WTC11 (cell line): Measurements from ENCODE around the gene MYOG. TPM values are rescaled to one million over a fixed set of nuclear protein-coding genes. Genes with fewer than 3 reads are reported as not detected.

Experiments
- ATAC-seq: fragments of 200-7000 bp; cut with Tn5 transposase; 2 replicates; pipeline ENCODE4 v1.10.0; 2021; ENCODE audit warnings: mild to moderate bottlenecking, moderate library complexity
- CTCF ChIA-PET: fragments of 300-600 bp; sonication (Branson Sonifier 250); formaldehyde crosslinking; loops from one replicate; lab custom pipeline; 2021; ENCODE audit warnings: antibody characterized with exemption; lab: Charles Lee
- POLR2A ChIA-PET: fragments of 350-600 bp; sonication (Branson Sonifier 250); formaldehyde crosslinking; loops from one replicate; lab custom pipeline; 2021; ENCODE audit warnings: antibody characterized with exemption; lab: Charles Lee
- DNase-seq: peaks from one replicate; pipeline ENCODE4 v3.0.0; 2021; ENCODE audit warnings: low spot score
- H3K27ac Mint-ChIP-seq: 2 replicates; pipeline ENCODE4 v1.8.0; 2021; ENCODE audit warnings: mixed read lengths
- H3K27me3 Mint-ChIP-seq: 2 replicates; pipeline ENCODE4 v1.8.0; 2021; ENCODE audit warnings: low read depth, mild to moderate bottlenecking, moderate library complexity, mixed read lengths
- H3K36me3 Mint-ChIP-seq: 2 replicates; pipeline ENCODE4 v1.8.0; 2021; ENCODE audit warnings: mixed read lengths
- H3K4me1 Mint-ChIP-seq: 2 replicates; pipeline ENCODE4 v1.8.0; 2022; ENCODE audit warnings: mixed read lengths
- H3K4me3 Mint-ChIP-seq: 2 replicates; pipeline ENCODE4 v1.8.0; 2021; ENCODE audit warnings: mild to moderate bottlenecking, moderate library complexity, mixed read lengths
- H3K9me3 Mint-ChIP-seq: 2 replicates; pipeline ENCODE4 v1.8.0; 2021; ENCODE audit warnings: mixed read lengths
- ATF1 ChIP-seq: sonication (generic); formaldehyde crosslinking; IDR thresholded peaks from 2 replicates; pipeline ENCODE4 v1.8.1; 2023; ENCODE audit warnings: mild to moderate bottlenecking, moderate library complexity, missing genetic modification reagents
- ATF6 ChIP-seq: sonication (generic); formaldehyde crosslinking; IDR thresholded peaks from 2 replicates; pipeline ENCODE4 v1.8.1; 2023; ENCODE audit warnings: mild to moderate bottlenecking, missing genetic modification reagents
- E2F1 ChIP-seq: sonication (generic); formaldehyde crosslinking; IDR thresholded peaks from 2 replicates; pipeline ENCODE4 v1.8.0; 2022; ENCODE audit warnings: mild to moderate bottlenecking, missing genetic modification reagents
- FOXJ3 ChIP-seq: sonication (generic); formaldehyde crosslinking; IDR thresholded peaks from 2 replicates; pipeline ENCODE4 v1.9.0; 2021; ENCODE audit warnings: missing genetic modification reagents, mild to moderate bottlenecking, borderline replicate concordance
- GRHL2 ChIP-seq: fragments of 250-450 bp; sonication (Bioruptor Pico); IDR thresholded peaks from 2 replicates; pipeline ENCODE4 v1.8.0; 2022; ENCODE audit warnings: mild to moderate bottlenecking, moderate library complexity; ENCODE audit not compliant: insufficient replicate concordance, severe bottlenecking
- MAX ChIP-seq: sonication (generic); formaldehyde crosslinking; IDR thresholded peaks from 2 replicates; pipeline ENCODE4 v1.8.0; 2022; ENCODE audit warnings: mild to moderate bottlenecking, missing genetic modification reagents
- MLX ChIP-seq: sonication (generic); formaldehyde crosslinking; IDR thresholded peaks from 2 replicates; pipeline ENCODE4 v1.8.1; 2023; ENCODE audit warnings: mild to moderate bottlenecking, missing genetic modification reagents, moderate library complexity
- NR3C1 ChIP-seq: sonication (generic); formaldehyde crosslinking; conservative IDR thresholded peaks from 2 replicates; pipeline ENCODE4 v1.8.1; 2023; ENCODE audit warnings: low read depth, mild to moderate bottlenecking, missing genetic modification reagents
- OVOL2 ChIP-seq: fragments of 250-450 bp; sonication (Bioruptor Pico); IDR thresholded peaks from 2 replicates; pipeline ENCODE4 v1.9.0; 2021; ENCODE audit warnings: mild to moderate bottlenecking, borderline replicate concordance
- PRDM15 ChIP-seq: sonication (generic); formaldehyde crosslinking; IDR thresholded peaks from 2 replicates; pipeline ENCODE4 v1.8.0; 2022; ENCODE audit warnings: missing genetic modification reagents
- PREB ChIP-seq: sonication (generic); formaldehyde crosslinking; IDR thresholded peaks from 2 replicates; pipeline ENCODE4 v1.8.1; 2022; ENCODE audit warnings: mild to moderate bottlenecking, missing genetic modification reagents, moderate library complexity, borderline replicate concordance
- PRRX2 ChIP-seq: fragments of 250-450 bp; sonication (Bioruptor Pico); IDR thresholded peaks from 2 replicates; pipeline ENCODE4 v1.8.0; 2021; ENCODE audit warnings: mild to moderate bottlenecking
- STAT6 ChIP-seq: sonication (generic); formaldehyde crosslinking; conservative IDR thresholded peaks from 2 replicates; pipeline ENCODE4 v1.8.1; 2023; ENCODE audit warnings: mild to moderate bottlenecking, low read depth, missing genetic modification reagents, moderate library complexity
- TCF7 ChIP-seq: sonication (generic); formaldehyde crosslinking; IDR thresholded peaks from 2 replicates; pipeline ENCODE4 v1.8.0; 2022; ENCODE audit warnings: mild to moderate bottlenecking, low read depth, missing genetic modification reagents, moderate library complexity
- ZBTB21 ChIP-seq: sonication (generic); formaldehyde crosslinking; IDR thresholded peaks from 2 replicates; pipeline ENCODE4 v1.8.1; 2023; ENCODE audit warnings: mild to moderate bottlenecking, missing genetic modification reagents, borderline replicate concordance
- ZNF281 ChIP-seq: sonication (generic); formaldehyde crosslinking; IDR thresholded peaks from 2 replicates; pipeline ENCODE4 v1.8.0; 2023; ENCODE audit warnings: mild to moderate bottlenecking, missing genetic modification reagents
- ZNF423 ChIP-seq: fragments of 250-450 bp; sonication (Bioruptor Pico); IDR thresholded peaks from 2 replicates; pipeline ENCODE4 v2.1.2; 2022; ENCODE audit warnings: mild to moderate bottlenecking, moderate library complexity
- total RNA-seq: library from RNA; stranded (reverse); gene quantifications from 3 replicates; pipeline ENCODE4 v1.2.3, GENCODE V29; 2021
- TF ChIP-seq, protein P1 (sequence below): fragments of 250-450 bp; sonication (Bioruptor Pico); IDR thresholded peaks from 2 replicates; pipeline ENCODE4 v1.8.0; 2021; ENCODE audit warnings: mild to moderate bottlenecking
- TF ChIP-seq, protein P2 (sequence below): sonication (generic); formaldehyde crosslinking; IDR thresholded peaks from 2 replicates; pipeline ENCODE4 v1.8.0; 2022; ENCODE audit warnings: mild to moderate bottlenecking, missing genetic modification reagents

MYOG gene
- total RNA-seq, 1 experiment from 2014 or later, result not detected

- DNase-seq (no peak), ATAC-seq (no peak)
- POLR2A ChIA-PET, result no interaction called here
- H3K36me3 Mint-ChIP-seq, result no peaks in the 10 kb centered on the region
- H3K27ac Mint-ChIP-seq, result no peak overlapping the region
- no peak overlapping the region for H3K4me3 Mint-ChIP-seq
- no peaks in the 10 kb centered on the region for H3K9me3 Mint-ChIP-seq
- CTCF ChIA-PET, result interaction anchor here (1.1 to 3.8 kb wide), 5 partner anchors 13 to 159 kb away, joined by 4 to 16 read pairs (median 6); partner anchors contain the start of gene ADORA1
- H3K4me1 Mint-ChIP-seq, result no peaks in the 10 kb centered on the region; the same call in 1 of the 2 replicates
- H3K27me3 Mint-ChIP-seq, result peaks cover 20% of the 10 kb centered on the region
- TF ChIP-seq PRRX2 (CRISPR knock-in tag), result no peak
- no peak for TF ChIP-seq ATF1 (CRISPR knock-in tag)
- TF ChIP-seq PREB (CRISPR knock-in tag), result no peak
- TF ChIP-seq FOXJ3 (CRISPR knock-in tag), result no peak
- no peak for TF ChIP-seq NR3C1 (CRISPR knock-in tag)
- TF ChIP-seq STAT6, result no peak
- TF ChIP-seq ZNF281, result no peak
- TF ChIP-seq MAX (CRISPR knock-in tag), result no peak
- no peak for TF ChIP-seq TCF7 (CRISPR knock-in tag)
- no peak for TF ChIP-seq E2F1 (CRISPR knock-in tag)
- TF ChIP-seq ZBTB21 (CRISPR knock-in tag), result no peak
- TF ChIP-seq ATF6 (CRISPR knock-in tag), result no peak
- no peak for TF ChIP-seq PRDM15 (CRISPR knock-in tag)
- TF ChIP-seq MLX (CRISPR knock-in tag), result no peak
- TF ChIP-seq OVOL2 (CRISPR knock-in tag), result no peak
- no peak for TF ChIP-seq ZNF423
- TF ChIP-seq, protein P1, sequence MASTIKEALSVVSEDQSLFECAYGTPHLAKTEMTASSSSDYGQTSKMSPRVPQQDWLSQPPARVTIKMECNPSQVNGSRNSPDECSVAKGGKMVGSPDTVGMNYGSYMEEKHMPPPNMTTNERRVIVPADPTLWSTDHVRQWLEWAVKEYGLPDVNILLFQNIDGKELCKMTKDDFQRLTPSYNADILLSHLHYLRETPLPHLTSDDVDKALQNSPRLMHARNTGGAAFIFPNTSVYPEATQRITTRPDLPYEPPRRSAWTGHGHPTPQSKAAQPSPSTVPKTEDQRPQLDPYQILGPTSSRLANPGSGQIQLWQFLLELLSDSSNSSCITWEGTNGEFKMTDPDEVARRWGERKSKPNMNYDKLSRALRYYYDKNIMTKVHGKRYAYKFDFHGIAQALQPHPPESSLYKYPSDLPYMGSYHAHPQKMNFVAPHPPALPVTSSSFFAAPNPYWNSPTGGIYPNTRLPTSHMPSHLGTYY (CRISPR knock-in tag), result no peak
- TF ChIP-seq, protein P2, sequence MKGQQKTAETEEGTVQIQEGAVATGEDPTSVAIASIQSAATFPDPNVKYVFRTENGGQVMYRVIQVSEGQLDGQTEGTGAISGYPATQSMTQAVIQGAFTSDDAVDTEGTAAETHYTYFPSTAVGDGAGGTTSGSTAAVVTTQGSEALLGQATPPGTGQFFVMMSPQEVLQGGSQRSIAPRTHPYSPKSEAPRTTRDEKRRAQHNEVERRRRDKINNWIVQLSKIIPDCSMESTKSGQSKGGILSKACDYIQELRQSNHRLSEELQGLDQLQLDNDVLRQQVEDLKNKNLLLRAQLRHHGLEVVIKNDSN (CRISPR knock-in tag), result no peak
- TF ChIP-seq GRHL2 (CRISPR knock-in tag), result no peak
Measured at GRCh38 chr1:203114202-203114601, 28.4 kb upstream of the MYOG start.
